A549 (cell line): ENCODE data around the gene METTL5. TPM values are rescaled to one million over a fixed set of nuclear protein-coding genes. Genes with fewer than 3 reads are reported as not detected.

Experiments
- ATAC-seq, 2 experiments: fragments of 200-7000 bp in 1 of 2; fragments of >200 bp in 1 of 2; cut with Nextera tagmentation in 1 of 2; cut with Tn5 transposase in 1 of 2; 3 replicates each; pipeline versions ENCODE4 v1.8.0 to v1.9.1; 2018 to 2020; ENCODE audit warnings: mild to moderate bottlenecking in 1 of 2, moderate library complexity in 1 of 2
- CTCF ChIA-PET: fragments of 300-600 bp; sonication (Branson Sonifier 250); formaldehyde crosslinking; extraction: SDS; loops from one replicate; lab custom pipeline; 2021; ENCODE audit warnings: antibody characterized with exemption, inconsistent platforms; lab: Yijun Ruan, JAX
- POLR2A ChIA-PET: fragments of 350-600 bp; formaldehyde crosslinking; extraction: SDS; loops from one replicate; lab custom pipeline; 2021; ENCODE audit warnings: antibody characterized with exemption, inconsistent platforms; lab: Yijun Ruan, JAX
- DNase-seq, 2 experiments: peaks; one replicate each; pipeline versions ENCODE4 v3.0.0 to v3.0.0-alpha.2; 2011 to 2016; ENCODE audit warnings: low read depth in 1 of 2, low spot score in 1 of 2
- FAIRE-seq: peaks from 2 replicates; lab custom pipeline; 2011; peaks lifted over from hg19 to GRCh38; lab: Jason Lieb, UNC
- H3K27ac ChIP-seq, 2 experiments: fragments of >200 bp; sonication (Bioruptor Twin); formaldehyde crosslinking; 3 replicates each; pipeline ENCODE4 v1.5.1; 2016 to 2017
- H3K4me1 ChIP-seq: fragments of >200 bp; sonication (Bioruptor Twin); formaldehyde crosslinking; 3 replicates; pipeline ENCODE4 v1.6.1; 2016
- H3K4me2 ChIP-seq: fragments of >200 bp; sonication (Bioruptor Twin); formaldehyde crosslinking; 3 replicates; pipeline ENCODE4 v1.6.1; 2016
- H3K4me3 ChIP-seq: fragments of >200 bp; sonication (Bioruptor Twin); formaldehyde crosslinking; 3 replicates; pipeline ENCODE4 v1.5.1; 2016
- H3K9me3 ChIP-seq: fragments of >200 bp; sonication (Bioruptor Twin); formaldehyde crosslinking; 3 replicates; pipeline ENCODE4 v1.6.1; 2016
- BCL3 ChIP-seq: fragments of >200 bp; sonication (Bioruptor Twin); formaldehyde crosslinking; IDR thresholded peaks from 3 replicates; pipeline ENCODE4 v1.6.1; 2016
- BHLHE40 ChIP-seq: IDR thresholded peaks from 2 replicates; pipeline ENCODE4 v1.6.1; 2012; ENCODE audit warnings: low read depth, low read length, inconsistent platforms
- CBX2 ChIP-seq: fragments of 200-600 bp; sonication (generic); IDR thresholded peaks from 2 replicates; pipeline ENCODE4 v1.6.1; 2016; ENCODE audit warnings: low read depth, mild to moderate bottlenecking, borderline replicate concordance
- CBX8 ChIP-seq: fragments of 200-600 bp; sonication (generic); IDR thresholded peaks from 2 replicates; pipeline ENCODE4 v1.6.1; 2016
- CEBPB ChIP-seq, 2 experiments: fragments of >200 bp in 1 of 2; sonication (Bioruptor Twin) in 1 of 2; formaldehyde crosslinking in 1 of 2; IDR thresholded peaks; 2 replicates each; pipeline ENCODE4 v1.6.1; 2012 to 2016
- CHD2 ChIP-seq: fragments of 150-350 bp; IDR thresholded peaks from 2 replicates; pipeline ENCODE4 v1.6.1; 2014; ENCODE audit warnings: low read length; ENCODE audit not compliant: partially characterized antibody
- E2F6 ChIP-seq: IDR thresholded peaks from 2 replicates; pipeline ENCODE4 v1.6.1; 2012; ENCODE audit warnings: low read depth, borderline replicate concordance
- EHF ChIP-seq: fragments of 250-450 bp; sonication (Bioruptor Pico); IDR thresholded peaks from 2 replicates; pipeline ENCODE4 v1.5.0; 2020; ENCODE audit warnings: mild to moderate bottlenecking
- EP300 ChIP-seq, 2 experiments: fragments of >200 bp; sonication (Bioruptor Twin); formaldehyde crosslinking; IDR thresholded peaks; 2 replicates in 1 of 2; 3 replicates in 1 of 2; pipeline ENCODE4 v1.6.1; 2016 to 2017
- FOSB ChIP-seq: fragments of 250-450 bp; sonication (Bioruptor Pico); IDR thresholded peaks from 2 replicates; pipeline ENCODE4 v1.5.0; 2020; ENCODE audit warnings: mild to moderate bottlenecking, moderate library complexity
- HDAC2 ChIP-seq: fragments of 200-600 bp; sonication (generic); IDR thresholded peaks from 2 replicates; pipeline ENCODE4 v1.6.1; 2016
- HEYL ChIP-seq: fragments of 250-450 bp; sonication (Bioruptor Pico); IDR thresholded peaks from 2 replicates; pipeline ENCODE4 v1.8.0; 2021; ENCODE audit warnings: mild to moderate bottlenecking, moderate library complexity
- HOXB13 ChIP-seq: fragments of 250-450 bp; sonication (Bioruptor Pico); IDR thresholded peaks from 2 replicates; pipeline ENCODE4 v1.5.0; 2020; ENCODE audit warnings: low read depth, mild to moderate bottlenecking, moderate library complexity
- JUN ChIP-seq, 2 experiments: fragments of >200 bp; sonication (Bioruptor Twin); formaldehyde crosslinking; IDR thresholded peaks; 2 replicates in 1 of 2; 3 replicates in 1 of 2; pipeline ENCODE4 v1.6.1; 2016 to 2017
- KDM1A ChIP-seq: fragments of 200-600 bp; sonication (generic); IDR thresholded peaks from 2 replicates; pipeline ENCODE4 v1.6.1; 2016; ENCODE audit warnings: low read depth, mild to moderate bottlenecking
- MAZ ChIP-seq: fragments of 150-350 bp; IDR thresholded peaks from 2 replicates; pipeline ENCODE4 v1.6.1; 2014; ENCODE audit warnings: antibody characterized with exemption, low read depth, low read length, borderline replicate concordance
- MYC ChIP-seq: IDR thresholded peaks from 2 replicates; pipeline ENCODE4 v1.6.1; 2012; ENCODE audit warnings: mild to moderate bottlenecking, inconsistent platforms, low read length, improper control_type of control experiment, borderline replicate concordance
- NR3C1 ChIP-seq: fragments of >200 bp; sonication (Bioruptor Twin); formaldehyde crosslinking; IDR thresholded peaks from 3 replicates; pipeline ENCODE4 v1.6.1; 2017
- POLR2A ChIP-seq: IDR thresholded peaks from 2 replicates; pipeline ENCODE4 v1.6.1; 2012; ENCODE audit warnings: mild to moderate bottlenecking, low read length
- RAD21 ChIP-seq, 2 experiments: fragments of >200 bp in 1 of 2; sonication (Bioruptor Twin) in 1 of 2; formaldehyde crosslinking in 1 of 2; IDR thresholded peaks in 1 of 2; conservative IDR thresholded peaks in 1 of 2; 2 replicates in 1 of 2; 3 replicates in 1 of 2; pipeline ENCODE4 v1.6.1; 2012 to 2018; ENCODE audit warnings: inconsistent platforms in 1 of 2
- RARB ChIP-seq: fragments of 250-450 bp; sonication (Bioruptor Pico); IDR thresholded peaks from 2 replicates; pipeline ENCODE4 v1.8.0; 2021; ENCODE audit warnings: mild to moderate bottlenecking, moderate library complexity
- RFX5 ChIP-seq: fragments of 450-650 bp; IDR thresholded peaks from 2 replicates; pipeline ENCODE4 v1.7.1; 2014; ENCODE audit warnings: antibody characterized with exemption, mild to moderate bottlenecking, moderate library complexity
- RNF2 ChIP-seq: fragments of 200-600 bp; sonication (generic); IDR thresholded peaks from 2 replicates; pipeline ENCODE4 v1.6.1; 2016; ENCODE audit warnings: low read depth, mild to moderate bottlenecking, antibody characterized with exemption, moderate library complexity, borderline replicate concordance
- SMC3 ChIP-seq: fragments of >200 bp; sonication (Bioruptor Twin); formaldehyde crosslinking; IDR thresholded peaks from 3 replicates; pipeline ENCODE4 v1.6.1; 2018; ENCODE audit warnings: inconsistent platforms
- TFCP2L1 ChIP-seq: fragments of 250-450 bp; sonication (Bioruptor Pico); IDR thresholded peaks from 2 replicates; pipeline ENCODE4 v1.5.0; 2021; ENCODE audit warnings: mild to moderate bottlenecking
- USF2 ChIP-seq: fragments of 450-650 bp; IDR thresholded peaks from 2 replicates; pipeline ENCODE4 v1.6.1; 2014; ENCODE audit warnings: antibody characterized with exemption
- ZC3H11A ChIP-seq: fragments of 450-650 bp; IDR thresholded peaks from 2 replicates; pipeline ENCODE4 v1.6.1; 2014; ENCODE audit warnings: antibody characterized with exemption, mild to moderate bottlenecking
- WGBS: methylation state at CpG from one replicate; pipeline ENCODE4 v1.1.6; 2017; ENCODE audit errors: missing lambda C conversion rate; 5-methylcytosine and 5-hydroxymethylcytosine counted together
- polyA plus RNA-seq, 4 experiments: library from polyadenylated mRNA; depleted of rRNA in 3 of 4; stranded (reverse); fragments of >200 nt; fragmentation: RNase III in 1 of 4; extraction: RNeasy Plus Mini Kit Qiagen cat#74134 plus additional on column Dnase treatment in 1 of 4; gene quantifications; 2 replicates in 3 of 4; 3 replicates in 1 of 4; pipeline ENCODE4 v1.2.3, GENCODE V29; 2011 to 2017
- TF ChIP-seq, protein P1 (sequence below): fragments of 250-450 bp; sonication (Bioruptor Pico); IDR thresholded peaks from 2 replicates; pipeline ENCODE4 v1.5.0; 2021; ENCODE audit warnings: mild to moderate bottlenecking, moderate library complexity, borderline replicate concordance
- TF ChIP-seq, protein P2 (sequence below): IDR thresholded peaks from 2 replicates; pipeline ENCODE4 v1.6.1; 2012

METTL5 gene
- polyA plus RNA-seq, 2 of the 4 experiments (the other 2 are of a cell fraction), result 86.9 to 97.6 TPM

DNA sequence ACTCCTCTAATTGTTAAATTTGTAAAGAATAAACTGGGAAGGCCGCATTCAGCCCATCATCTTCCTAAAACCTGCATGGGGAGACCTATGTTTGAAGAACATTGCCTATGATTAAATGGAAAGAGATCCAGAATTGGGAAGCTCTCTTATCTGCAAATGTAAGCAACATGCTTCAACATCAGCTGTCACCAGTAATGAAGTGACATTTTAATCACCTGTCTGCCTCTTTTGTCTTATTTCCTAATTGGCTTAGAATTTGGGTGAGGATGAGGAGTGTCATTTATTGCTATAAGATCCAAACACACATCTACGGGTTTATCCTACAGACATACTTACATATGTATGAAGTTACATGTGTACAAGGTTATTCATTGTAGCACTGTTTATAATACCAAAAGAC, 52.1 kb downstream of the METTL5 start:
- ChIA-PET CTCF (no interaction called here), POLR2A (no interaction called here)
- WGBS, result 55% methylated on average over 2 of the region's 2 CpGs
- Histone ChIP-seq H3K4me3 (no peak overlapping the region), H3K27ac (no peak overlapping the region), H3K9me3 (no peaks in the 10 kb centered on the region), H3K4me2 (no peak overlapping the region), H3K4me1 (no peaks in the 10 kb centered on the region)
- FAIRE-seq, result no peak
- no peak for TF ChIP-seq MYC
- TF ChIP-seq, protein P1, sequence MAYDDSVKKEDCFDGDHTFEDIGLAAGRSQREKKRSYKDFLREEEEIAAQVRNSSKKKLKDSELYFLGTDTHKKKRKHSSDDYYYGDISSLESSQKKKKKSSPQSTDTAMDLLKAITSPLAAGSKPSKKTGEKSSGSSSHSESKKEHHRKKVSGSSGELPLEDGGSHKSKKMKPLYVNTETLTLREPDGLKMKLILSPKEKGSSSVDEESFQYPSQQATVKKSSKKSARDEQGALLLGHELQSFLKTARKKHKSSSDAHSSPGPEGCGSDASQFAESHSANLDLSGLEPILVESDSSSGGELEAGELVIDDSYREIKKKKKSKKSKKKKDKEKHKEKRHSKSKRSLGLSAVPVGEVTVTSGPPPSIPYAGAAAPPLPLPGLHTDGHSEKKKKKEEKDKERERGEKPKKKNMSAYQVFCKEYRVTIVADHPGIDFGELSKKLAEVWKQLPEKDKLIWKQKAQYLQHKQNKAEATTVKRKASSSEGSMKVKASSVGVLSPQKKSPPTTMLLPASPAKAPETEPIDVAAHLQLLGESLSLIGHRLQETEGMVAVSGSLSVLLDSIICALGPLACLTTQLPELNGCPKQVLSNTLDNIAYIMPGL (CRISPR knock-in tag), result no peak
- no peak for TF ChIP-seq RFX5
- no peak for DNase-seq
- ATAC-seq, result no peak

DNA sequence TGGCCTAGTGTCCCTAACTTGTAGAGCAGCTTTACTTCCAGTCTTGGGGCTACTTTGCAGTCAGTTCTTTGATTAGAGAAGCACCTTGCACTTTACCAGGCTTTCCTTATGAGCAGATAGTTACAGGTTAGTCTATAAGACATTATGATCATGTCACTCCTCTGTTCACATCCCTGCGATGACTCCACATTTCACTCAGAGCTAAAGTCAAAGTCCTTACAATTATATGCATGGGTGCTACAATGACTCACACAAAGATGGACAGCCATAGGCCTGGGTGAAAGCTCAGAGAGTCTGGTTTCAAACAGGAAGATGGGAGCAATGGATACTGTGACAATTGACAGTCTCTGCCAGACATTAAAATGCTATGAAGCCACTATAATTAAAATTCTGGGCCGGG, 53.1 kb downstream of the METTL5 start:
- ChIA-PET POLR2A (no interaction called here), CTCF (interaction anchor here (0.8 to 1.9 kb wide), 3 partner anchors 19 to 329 kb away, joined by 3 to 13 read pairs (median 9); no protein-coding TSS in a partner anchor)
- DNase-seq (no peak), ATAC-seq (no peak), FAIRE-seq (no peak)
- Histone ChIP-seq H3K27ac (no peak overlapping the region), H3K4me1 (no peaks in the 10 kb centered on the region), H3K4me3 (no peak overlapping the region), H3K9me3 (no peaks in the 10 kb centered on the region), H3K4me2 (no peak overlapping the region)
- WGBS, result 96% methylated on average over 2 of the region's 2 CpGs
- TF ChIP-seq SMC3 (no peak), E2F6 (no peak), CEBPB (IDR thresholded peaks at IDR 0.05) (no peak), HEYL (CRISPR knock-in tag) (no peak), ZC3H11A (no peak), USF2 (no peak), RNF2 (no peak), HOXB13 (no peak), BHLHE40 (no peak), CHD2 (no peak)

- WGBS, result 60% methylated on average over 5 of the region's 5 CpGs
- ATAC-seq (no peak), FAIRE-seq (no peak), DNase-seq (no peak)
- no peak overlapping the region for H3K4me3 ChIP-seq
- H3K4me2 ChIP-seq, result no peak overlapping the region
- POLR2A ChIA-PET, result no interaction called here
- H3K27ac ChIP-seq, result no peak overlapping the region
- CTCF ChIA-PET, result interaction anchor here (0.8 to 1.9 kb wide), 4 partner anchors 8 to 329 kb away, joined by 3 to 13 read pairs (median 6); no protein-coding TSS in a partner anchor
- no peaks in the 10 kb centered on the region for H3K4me1 ChIP-seq
- TF ChIP-seq KDM1A (no peak), USF2 (no peak), EP300 (IDR thresholded peaks at IDR 0.05) (no peak), NR3C1 (no peak), HOXB13 (no peak), E2F6 (no peak), BCL3 (no peak), EHF (CRISPR knock-in tag) (no peak), MAZ (no peak), POLR2A (no peak), JUN (IDR thresholded peaks at IDR 0.05) (no peak), HDAC2 (no peak), RARB (no peak), HEYL (CRISPR knock-in tag) (no peak), CBX8 (no peak), RAD21 (conservative IDR thresholded peaks at IDR 0.05 in 1 of 2, IDR thresholded peaks at IDR 0.05 in 1 of 2) (no peak), CBX2 (no peak), TFCP2L1 (CRISPR knock-in tag) (no peak), FOSB (no peak)
- TF ChIP-seq, protein P2, sequence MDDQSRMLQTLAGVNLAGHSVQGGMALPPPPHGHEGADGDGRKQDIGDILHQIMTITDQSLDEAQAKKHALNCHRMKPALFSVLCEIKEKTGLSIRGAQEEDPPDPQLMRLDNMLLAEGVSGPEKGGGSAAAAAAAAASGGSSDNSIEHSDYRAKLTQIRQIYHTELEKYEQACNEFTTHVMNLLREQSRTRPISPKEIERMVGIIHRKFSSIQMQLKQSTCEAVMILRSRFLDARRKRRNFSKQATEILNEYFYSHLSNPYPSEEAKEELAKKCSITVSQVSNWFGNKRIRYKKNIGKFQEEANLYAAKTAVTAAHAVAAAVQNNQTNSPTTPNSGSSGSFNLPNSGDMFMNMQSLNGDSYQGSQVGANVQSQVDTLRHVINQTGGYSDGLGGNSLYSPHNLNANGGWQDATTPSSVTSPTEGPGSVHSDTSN, result no peak
- H3K9me3 ChIP-seq, result no peaks in the 10 kb centered on the region
These were observed 53.7 kb downstream of the METTL5 start for GRCh38 chr2:169771021-169771420.
